A673 (cell line): ENCODE results near the gene SLC25A11. TPM values are rescaled to one million over a fixed set of nuclear protein-coding genes. Genes with fewer than 3 reads are reported as not detected.

Experiments used
- BruUV-seq: library from RNA; stranded (reverse); fragments of 400-500 nt; replicated peaks from 2 replicates; lab custom pipeline; 2021; lab: Mats Ljungman, UMichigan
- CTCF ChIA-PET: fragments of 300-600 bp; sonication (Branson Sonifier 250); formaldehyde crosslinking; loops from one replicate; lab custom pipeline; 2022; ENCODE audit warnings: antibody characterized with exemption; lab: Charles Lee
- POLR2A ChIA-PET: fragments of 300-600 bp; sonication (Branson Sonifier 250); formaldehyde crosslinking; loops from one replicate; lab custom pipeline; 2022; ENCODE audit warnings: antibody characterized with exemption; ENCODE audit not compliant: low non-redundant PET; lab: Charles Lee
- DNase-seq: peaks from one replicate; pipeline ENCODE4 v3.0.0-alpha.2; 2015; ENCODE audit warnings: low spot score
- H3K27ac ChIP-seq: fragments of 200-600 bp; sonication (generic); 2 replicates; pipeline ENCODE4 v1.5.1; 2016; ENCODE audit warnings: mixed run types, low read depth, mild to moderate bottlenecking, mixed read lengths, antibody characterized with exemption, low read length; ENCODE audit not compliant: poor library complexity, severe bottlenecking
- H3K27me3 ChIP-seq: fragments of 200-600 bp; sonication (generic); replicated peaks from 2 replicates; pipeline ENCODE4 v1.6.1; 2017; ENCODE audit warnings: mixed run types, low read depth, mild to moderate bottlenecking, mixed read lengths, antibody characterized with exemption, low read length; ENCODE audit not compliant: insufficient read depth, poor library complexity
- H3K36me3 ChIP-seq: fragments of 200-600 bp; sonication (generic); 2 replicates; pipeline ENCODE4 v1.6.1; 2016; ENCODE audit warnings: mixed run types, mild to moderate bottlenecking, mixed read lengths, antibody characterized with exemption, low read length; ENCODE audit not compliant: insufficient read depth, poor library complexity, severe bottlenecking
- H3K4me1 ChIP-seq: fragments of 200-600 bp; sonication (generic); 2 replicates; pipeline ENCODE4 v1.6.1; 2017; ENCODE audit warnings: mixed run types, mild to moderate bottlenecking, mixed read lengths, antibody characterized with exemption, low read length; ENCODE audit not compliant: insufficient read depth, poor library complexity, severe bottlenecking
- H3K4me3 ChIP-seq: fragments of 200-600 bp; sonication (generic); 2 replicates; pipeline ENCODE4 v1.5.1; 2016; ENCODE audit warnings: low read depth, mixed run types, mild to moderate bottlenecking, mixed read lengths, low read length; ENCODE audit not compliant: poor library complexity, severe bottlenecking
- H3K9me3 ChIP-seq: fragments of 200-600 bp; sonication (generic); 2 replicates; pipeline ENCODE4 v1.6.1; 2016; ENCODE audit warnings: mixed run types, low read depth, mild to moderate bottlenecking, mixed read lengths, antibody characterized with exemption, low read length; ENCODE audit not compliant: poor library complexity, severe bottlenecking
- CTCF ChIP-seq: fragments of 300-800, 200-600 bp; sonication (generic); conservative IDR thresholded peaks from 2 replicates; pipeline ENCODE4 v1.5.1; 2017; ENCODE audit warnings: low read depth, mild to moderate bottlenecking, antibody characterized with exemption, low read length, moderate library complexity, mixed read lengths
- EZH2 ChIP-seq: fragments of 200-600 bp; sonication (generic); IDR thresholded peaks from 2 replicates; pipeline ENCODE4 v1.6.1; 2017; ENCODE audit warnings: borderline replicate concordance, low read depth, mild to moderate bottlenecking, mixed read lengths, antibody characterized with exemption, low read length; ENCODE audit not compliant: poor library complexity, severe bottlenecking
- intact Hi-C: fragments of 100-400 bp; cut with micrococcal nuclease; formaldehyde crosslinking; loops from one replicate; pipeline ENCODE4 v1.10.0; 2022; ENCODE audit not compliant: unreplicated experiment
- total RNA-seq: library from RNA; stranded (reverse); gene quantifications from 2 replicates; pipeline ENCODE4 v1.2.3, GENCODE V29; 2021

SLC25A11 gene
- total RNA-seq, 1 experiment from 2014 or later: 113 TPM

DNA sequence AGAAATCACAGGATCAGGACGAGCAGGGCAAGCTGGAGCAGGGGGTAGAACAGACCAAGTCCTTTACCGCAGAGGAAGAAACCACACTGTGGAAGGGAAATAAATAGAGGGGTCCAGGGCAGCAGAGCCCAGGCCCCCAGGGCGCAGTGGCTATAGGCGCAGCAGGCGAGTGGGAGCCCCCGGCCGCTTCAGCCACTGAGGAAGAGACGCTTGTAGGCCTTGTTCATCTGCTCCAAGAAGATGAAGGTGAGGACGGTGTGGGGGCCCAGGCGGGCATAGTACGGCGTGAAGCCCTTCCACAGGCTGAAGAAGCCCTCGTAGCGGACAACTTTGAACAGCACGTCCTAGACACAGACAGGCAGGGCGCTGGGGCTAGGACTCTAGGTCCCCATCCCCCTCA, 2.3 kb downstream of the SLC25A11 start:
- intact Hi-C loops: no loop called here
- Histone ChIP-seq H3K27me3 (no peaks in the 10 kb centered on the region), H3K36me3 (peaks cover 19% of the 10 kb centered on the region), H3K4me3 (no peak overlapping the region), H3K27ac (no peak overlapping the region), H3K9me3 (no peaks in the 10 kb centered on the region), H3K4me1 (peaks cover 15% of the 10 kb centered on the region)
- POLR2A ChIA-PET: no interaction called here
- CTCF ChIA-PET: no interaction called here
- DNase-seq: no peak
- TF ChIP-seq CTCF (no peak), EZH2 (no peak)
- BruUV-seq: no TSS peak

DNA sequence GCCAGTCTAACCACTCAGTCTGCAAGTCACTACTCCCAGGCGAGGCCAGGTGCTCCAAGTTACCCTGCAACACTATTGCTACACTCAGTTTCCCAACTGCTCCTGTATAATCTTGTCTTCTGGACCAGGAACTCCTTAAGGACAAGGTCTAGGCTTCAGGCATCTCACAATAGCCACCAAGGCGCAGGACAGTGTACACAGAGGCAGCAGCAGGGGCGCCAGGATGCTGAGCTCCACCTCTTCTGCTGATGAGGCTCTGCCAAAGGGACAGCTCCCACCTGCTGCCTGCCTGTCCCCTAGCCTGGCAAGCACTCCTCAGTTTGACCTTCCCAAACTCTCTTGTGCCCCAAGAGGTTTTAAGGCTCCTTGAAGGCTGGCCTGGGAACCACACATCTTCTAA, 3.4 kb downstream of the SLC25A11 start:
- ChIA-PET POLR2A (no interaction called here), CTCF (no interaction called here)
- peaks cover 19% of the 10 kb centered on the region for H3K36me3 ChIP-seq
- intact Hi-C loops: no loop called here
- no peaks in the 10 kb centered on the region for H3K9me3 ChIP-seq
- H3K27ac ChIP-seq: no peak overlapping the region
- H3K4me3 ChIP-seq: no peak overlapping the region
- TF ChIP-seq EZH2 (no peak), CTCF (no peak)
- peaks cover 10% of the 10 kb centered on the region for H3K4me1 ChIP-seq
- no peak for DNase-seq
- no TSS peak for BruUV-seq
- no peaks in the 10 kb centered on the region for H3K27me3 ChIP-seq

- Histone ChIP-seq H3K4me1 (peaks cover 7% of the 10 kb centered on the region), H3K9me3 (no peaks in the 10 kb centered on the region), H3K36me3 (peaks cover 19% of the 10 kb centered on the region), H3K4me3 (no peak overlapping the region), H3K27me3 (no peaks in the 10 kb centered on the region), H3K27ac (no peak overlapping the region)
- no peak for DNase-seq
- BruUV-seq: no TSS peak
- intact Hi-C loops: no loop called here
- TF ChIP-seq CTCF (no peak), EZH2 (no peak)
- ChIA-PET POLR2A (no interaction called here), CTCF (no interaction called here)
Measured at GRCh38 chr17:4935650-4936049, 4.2 kb downstream of the SLC25A11 start.
